NCI-H2171 treated with DMSO at 0.1 percent for 48 hours (cell line): Measurements from ENCODE around the gene MICAL1.
"Not testable (repeated sequence)": the region's sequence is repeated elsewhere in the genome, so short reads cannot be mapped to it uniquely, and the experiment has no call there.

Experiments
- DNase-seq: peaks from one replicate; lab custom pipeline; 2025; lab: John Stamatoyannopoulos, UW

Gene MICAL1

GRCh38 chr6:109477725-109478124 lies 22.2 kb upstream of the MICAL1 start:
- DNase-seq: no peak

DNA sequence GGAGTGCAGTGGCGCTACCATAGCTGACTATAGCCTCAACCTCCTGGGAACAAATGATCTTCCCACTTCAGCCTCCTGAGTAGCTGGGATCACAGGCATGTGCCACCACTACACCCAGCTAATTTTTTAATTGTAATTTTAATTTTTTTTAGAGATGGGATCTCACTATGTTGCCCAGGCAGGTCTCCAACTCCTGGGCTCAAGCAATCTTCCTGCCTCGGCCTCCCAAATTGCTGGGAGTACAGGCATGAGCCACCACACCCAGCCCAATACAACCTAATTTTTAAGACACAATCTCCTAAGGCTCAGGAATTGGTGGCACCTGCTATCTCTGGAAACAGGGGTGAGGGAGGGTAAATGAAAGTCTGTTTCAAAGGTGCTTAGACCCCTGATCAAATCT lies 21.6 kb upstream of the MICAL1 start:
- DNase-seq: no peak

GRCh38 chr6:109475625-109476024 lies 20.1 kb upstream of the MICAL1 start:
- no peak for DNase-seq

- no peak for DNase-seq
Measured at GRCh38 chr6:109474995-109475394, 19.4 kb upstream of the MICAL1 start.

- no peak for DNase-seq
Measured at GRCh38 chr6:109473120-109473519, 17.5 kb upstream of the MICAL1 start.

- DNase-seq: no peak
Measured at GRCh38 chr6:109472132-109472995, 16.8 kb upstream of the MICAL1 start.

GRCh38 chr6:109471105-109471810 lies 15.7 kb upstream of the MICAL1 start:
- no peak for DNase-seq

- DNase-seq: no peak
Measured at GRCh38 chr6:109469591-109470189, 14.1 kb upstream of the MICAL1 start.

- no peak for DNase-seq
Measured at GRCh38 chr6:109467696-109468095, 12.1 kb upstream of the MICAL1 start.

DNA sequence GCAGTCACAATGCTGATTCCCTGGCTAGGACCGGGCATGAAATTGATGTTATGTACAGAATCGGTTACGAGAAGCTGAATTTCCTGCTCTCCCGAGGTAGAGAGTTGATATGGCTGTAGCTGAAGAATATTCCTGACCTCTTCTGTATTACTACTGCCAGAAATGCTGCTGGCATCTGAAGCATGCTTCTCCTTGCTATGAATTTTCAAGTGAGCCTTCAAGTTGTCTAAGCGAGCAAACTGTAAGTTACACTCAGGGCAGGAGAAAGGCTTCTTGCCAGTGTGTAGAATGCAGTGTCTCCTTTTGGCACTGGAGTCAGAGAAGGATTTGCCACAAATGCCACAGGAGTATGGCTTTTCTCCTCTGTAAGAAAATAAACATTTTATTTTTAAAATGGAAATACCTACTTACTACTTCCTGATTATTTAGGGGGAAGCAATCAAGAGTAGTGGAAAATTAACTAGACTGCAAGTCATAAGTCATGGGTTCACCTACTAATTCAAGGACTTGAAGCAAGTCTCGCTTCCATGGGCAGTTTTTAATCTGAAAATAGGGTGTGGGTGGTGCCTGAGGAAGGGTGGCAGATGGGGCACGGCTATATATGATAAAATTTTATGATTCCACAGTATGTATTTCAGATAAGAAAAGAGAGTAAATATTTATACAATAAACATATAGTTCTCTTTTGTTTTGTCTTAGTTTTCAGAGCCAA lies 10.8 kb upstream of the MICAL1 start:
- no peak for DNase-seq

- no peak for DNase-seq
Measured at GRCh38 chr6:109465772-109466171, 10.2 kb upstream of the MICAL1 start.

DNA sequence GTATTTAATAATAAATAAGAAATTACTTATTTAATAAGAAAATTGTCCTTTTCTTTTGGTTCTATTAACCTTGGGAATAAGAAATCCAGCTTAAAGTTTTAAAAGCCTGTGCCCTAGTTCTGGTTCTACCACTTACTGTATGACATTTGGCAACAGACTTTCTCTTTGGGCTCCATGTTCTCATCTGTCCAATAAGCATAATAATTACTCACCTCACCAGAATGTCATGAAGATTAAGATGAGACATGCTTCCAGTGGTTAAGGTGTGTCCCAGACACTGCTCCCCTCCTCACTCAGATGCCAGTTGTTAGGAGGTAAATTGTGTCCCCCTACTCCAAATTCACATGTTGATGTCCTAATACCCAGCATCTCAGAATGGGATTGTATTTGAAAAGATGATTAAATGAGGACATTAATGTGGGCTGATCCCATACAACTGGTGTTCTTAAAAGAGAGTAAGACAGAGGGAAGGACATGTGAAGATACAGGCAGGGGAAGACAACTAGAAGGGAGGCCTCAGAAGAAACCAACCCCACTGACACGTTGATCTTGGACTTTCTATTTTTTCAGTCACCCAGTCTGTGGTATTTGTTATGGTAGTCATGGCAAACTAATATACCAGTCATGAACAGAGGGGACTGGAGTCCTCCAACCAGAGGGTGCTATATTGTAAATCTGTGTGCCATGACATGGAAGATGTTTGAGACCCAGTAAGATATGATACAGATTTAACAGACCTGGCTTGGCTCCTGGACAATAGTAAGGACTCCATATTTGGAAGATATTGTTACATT lies 6.4 kb upstream of the MICAL1 start:
- DNase-seq: no peak

DNA sequence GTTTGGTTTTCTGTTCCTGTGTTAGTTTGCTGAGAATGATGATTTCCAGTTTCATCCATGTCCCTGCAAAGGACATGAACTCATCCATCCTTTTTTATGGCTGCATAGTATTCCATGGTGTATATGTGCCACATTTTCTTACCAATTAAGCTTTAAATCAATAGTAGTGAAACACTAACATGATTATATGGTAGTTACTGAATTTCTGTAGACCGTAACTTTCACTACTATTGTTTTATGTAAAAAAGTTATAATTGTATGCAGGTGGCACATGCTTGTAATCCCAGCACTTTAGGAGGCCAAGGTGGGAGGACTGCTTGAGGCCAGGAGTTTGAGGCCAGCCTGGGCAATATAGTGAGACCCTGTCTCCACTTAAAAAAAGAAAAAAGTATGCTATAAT lies 5.6 kb upstream of the MICAL1 start:
- DNase-seq: not testable (repeated sequence)

DNA sequence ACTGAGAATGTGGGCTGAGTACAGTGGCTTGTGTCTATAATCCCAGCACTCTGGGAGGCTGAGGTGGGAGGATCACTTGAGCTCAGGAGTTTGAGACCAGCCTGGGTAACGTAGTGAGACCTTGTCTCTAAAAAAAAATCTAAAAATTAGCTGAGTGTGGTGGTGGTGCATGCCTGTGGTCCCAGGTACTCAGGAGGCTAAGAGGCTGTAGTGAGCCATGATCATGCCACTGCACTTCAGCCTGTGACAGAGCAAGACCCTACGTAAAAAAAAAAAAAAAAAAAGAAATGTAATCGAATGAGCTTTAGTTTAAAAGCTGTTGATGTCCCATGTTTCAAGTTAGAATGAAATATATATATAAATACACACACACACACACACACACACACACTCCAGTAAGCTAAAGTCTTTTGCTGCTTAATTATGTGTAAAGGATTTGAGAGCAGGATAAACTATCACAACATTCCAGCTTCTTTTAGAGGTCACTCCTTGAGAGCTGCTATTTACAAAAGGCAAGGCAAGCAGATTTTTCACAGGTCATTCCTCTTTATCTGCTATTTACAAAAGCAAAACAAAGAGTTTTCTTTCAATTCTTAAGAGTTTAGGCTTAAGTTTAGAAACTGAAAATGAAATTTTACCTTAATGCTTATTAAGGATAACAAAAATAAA lies 4.7 kb upstream of the MICAL1 start:
- no peak for DNase-seq

DNA sequence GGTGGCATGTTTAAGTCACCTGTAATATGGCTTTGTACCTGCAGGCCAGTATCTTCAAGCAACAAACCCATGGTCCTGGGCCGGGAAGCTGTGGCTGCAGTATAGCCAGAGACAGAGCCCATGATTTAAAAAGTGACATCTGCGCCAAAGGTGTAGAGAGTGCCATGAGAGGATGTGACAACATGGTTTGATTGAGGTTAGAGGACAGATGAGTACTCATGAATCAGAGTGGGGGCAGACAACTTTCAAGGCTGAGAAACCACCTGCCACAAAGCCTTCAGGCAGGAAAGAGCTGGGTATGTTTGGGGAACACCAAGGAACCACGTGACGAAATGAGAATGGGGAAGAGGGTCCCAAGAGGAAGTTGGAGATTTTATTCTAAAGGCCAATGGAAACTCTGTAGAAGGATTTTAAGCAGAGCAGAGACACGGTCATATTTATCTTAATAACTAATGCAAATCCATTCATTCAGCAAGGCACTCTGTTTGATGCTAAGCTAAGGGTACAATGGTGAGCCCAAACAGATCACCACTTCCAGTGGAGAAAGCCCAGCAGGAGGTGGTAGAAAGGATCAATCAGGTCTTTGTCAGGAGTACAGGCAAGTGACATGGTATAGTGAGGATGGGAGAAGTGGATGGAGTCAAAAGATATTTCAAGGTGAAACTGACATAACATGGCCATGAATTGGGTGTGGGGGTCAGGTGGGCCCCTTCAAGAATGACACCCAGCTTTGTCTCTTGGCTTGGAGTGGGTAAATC lies 3.4 kb upstream of the MICAL1 start:
- no peak for DNase-seq

DNA sequence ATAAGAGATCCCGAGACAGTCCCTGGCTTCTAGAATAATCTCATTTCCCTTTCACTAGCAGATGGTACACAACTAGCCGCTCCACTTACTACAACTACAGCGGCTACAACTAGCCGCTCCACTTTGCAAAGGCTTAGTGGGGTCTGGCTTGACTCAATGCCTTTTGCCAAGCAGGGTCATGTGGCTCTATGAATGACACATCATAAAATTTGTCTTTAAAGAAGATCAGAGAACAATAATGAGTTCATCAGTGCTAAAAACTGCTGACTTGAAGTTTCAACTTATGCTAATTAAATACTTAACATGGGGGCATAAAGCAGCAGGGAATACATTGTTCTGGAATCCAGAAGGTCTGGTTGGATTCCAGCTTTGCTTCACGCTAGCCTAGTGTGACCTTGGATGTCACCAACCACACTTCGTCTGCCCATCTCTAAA lies 2.0 kb upstream of the MICAL1 start:
- no peak for DNase-seq

- no peak for DNase-seq
Measured at GRCh38 chr6:109456710-109457561, 1.4 kb upstream of the MICAL1 start.

DNA sequence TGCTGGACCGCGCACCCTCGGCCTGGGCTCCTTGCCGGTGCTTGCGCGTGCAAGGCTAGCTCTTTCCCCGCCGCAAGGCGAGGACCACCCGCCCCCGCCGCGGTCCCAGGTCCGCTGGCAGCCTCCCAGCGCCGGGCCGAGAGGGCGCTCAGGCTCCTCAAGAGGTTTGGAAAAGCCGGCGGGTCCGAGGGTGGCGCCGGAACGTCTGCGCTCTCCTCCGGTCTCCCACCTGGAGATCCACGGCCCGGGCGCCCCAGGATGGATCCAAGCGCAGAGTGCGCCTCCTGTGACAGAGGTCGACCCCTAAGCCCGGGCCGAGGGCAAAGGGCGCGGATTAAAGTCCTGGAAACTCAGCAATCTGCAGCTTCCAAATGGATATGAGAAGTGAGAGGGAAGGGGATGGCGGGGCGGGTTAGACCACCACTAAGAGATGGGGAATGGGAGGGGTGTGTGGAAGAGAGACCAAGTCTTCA lies 575 bp upstream of the MICAL1 start:
- DNase-seq: no peak
